ENCODE measurements around the gene TEAD1.

The TEAD1 gene

DNA sequence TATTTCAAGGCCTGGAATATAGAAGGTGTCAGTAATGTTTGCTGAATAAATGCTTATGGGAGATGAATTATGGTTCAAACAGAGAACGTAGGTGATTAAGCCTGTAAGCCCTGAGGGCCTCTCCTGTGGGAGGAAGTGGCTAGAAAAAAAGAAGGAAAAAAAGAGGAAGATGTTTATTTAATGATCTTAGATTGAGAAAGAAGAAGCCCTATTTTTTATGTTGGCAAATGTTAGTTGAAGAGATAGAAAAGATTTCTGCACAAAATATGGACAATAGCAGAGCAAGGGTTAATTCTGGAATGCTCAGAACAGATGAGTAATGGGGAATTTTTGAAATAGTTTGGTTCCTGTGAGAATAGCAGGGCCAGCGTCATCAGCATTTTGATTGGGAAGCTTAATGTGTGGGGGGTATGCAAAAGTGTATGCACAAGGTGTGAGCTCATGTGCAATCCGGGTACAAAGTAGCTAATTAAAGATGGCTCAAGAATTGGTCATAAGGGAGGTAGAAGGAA is 95.7 kb downstream of the TEAD1 start:
- no peaks in the 10 kb centered on the region for H3K9me3 Mint-ChIP-seq
- peaks cover 8% of the 10 kb centered on the region for H3K27me3 Mint-ChIP-seq
- no peaks in the 10 kb centered on the region for H3K4me1 Mint-ChIP-seq (ENCODE audit: low read depth)
- H3K4me3 Mint-ChIP-seq = no peak overlapping the region
- H3K36me3 Mint-ChIP-seq (ENCODE audit: low read depth) = no peaks in the 10 kb centered on the region
- no peak overlapping the region for H3K27ac Mint-ChIP-seq
- intact Hi-C loops (cut with micrococcal nuclease) = no loop called here

DNA sequence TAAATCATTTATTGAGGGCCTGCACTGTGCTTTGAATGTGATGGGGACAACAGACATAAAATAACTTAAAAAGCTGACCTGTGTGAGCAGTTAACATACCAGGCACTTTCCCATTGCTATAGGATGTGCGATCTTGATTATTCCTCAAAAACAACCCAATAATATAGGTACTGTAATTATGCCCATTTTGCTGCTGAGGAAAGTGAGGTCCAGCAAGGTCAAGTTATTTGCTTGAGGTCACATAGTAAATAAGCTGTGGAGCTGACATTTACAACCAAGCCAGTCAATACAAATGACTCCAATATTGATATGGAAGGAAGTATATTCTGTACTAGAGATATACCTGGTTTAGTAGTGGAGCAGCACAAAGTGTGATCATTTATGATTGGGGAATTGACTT is 96.2 kb downstream of the TEAD1 start:
- Mint-ChIP-seq H3K9me3 (no peaks in the 10 kb centered on the region), H3K4me1 (ENCODE audit: low read depth) (no peaks in the 10 kb centered on the region), H3K36me3 (ENCODE audit: low read depth) (no peaks in the 10 kb centered on the region), H3K27me3 (peaks cover 8% of the 10 kb centered on the region), H3K27ac (no peak overlapping the region), H3K4me3 (no peak overlapping the region)
- intact Hi-C loops (cut with micrococcal nuclease) = no loop called here

DNA sequence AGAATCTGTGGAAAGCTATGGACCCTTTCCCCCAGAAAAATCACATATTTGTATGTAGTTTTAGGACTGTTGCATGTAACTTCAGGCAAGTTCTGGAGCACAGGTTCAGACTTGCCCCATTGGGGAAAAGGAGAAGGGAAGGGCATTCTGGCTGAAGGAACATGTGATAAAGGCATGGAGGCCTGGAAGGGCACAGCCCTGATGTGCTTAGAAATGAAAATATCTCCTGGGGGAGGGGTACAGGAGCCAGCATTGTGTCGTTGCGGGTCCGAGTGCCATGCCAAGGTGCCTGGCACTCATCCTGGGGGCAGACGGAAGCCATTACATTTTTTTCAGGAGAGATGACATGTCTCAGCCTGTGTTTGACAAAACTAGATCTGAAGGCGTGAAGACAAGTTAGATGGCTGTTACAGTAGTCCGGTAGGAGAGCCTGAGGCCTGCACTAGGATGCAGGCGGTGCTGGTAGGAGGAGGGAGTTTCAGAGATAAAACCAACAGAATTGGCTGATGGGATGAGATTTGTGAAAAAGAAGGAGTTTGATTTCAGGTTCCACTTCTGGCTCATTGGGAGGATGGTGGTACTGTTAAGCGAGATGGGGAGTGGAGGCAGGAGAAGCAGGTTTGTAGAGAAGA is 96.9 kb downstream of the TEAD1 start:
- peaks cover 7% of the 10 kb centered on the region for H3K27me3 Mint-ChIP-seq
- no peaks in the 10 kb centered on the region for H3K36me3 Mint-ChIP-seq (ENCODE audit: low read depth)
- no peaks in the 10 kb centered on the region for H3K9me3 Mint-ChIP-seq
- H3K4me1 Mint-ChIP-seq (ENCODE audit: low read depth) = no peaks in the 10 kb centered on the region
- intact Hi-C loops (cut with micrococcal nuclease) = no loop called here
- no peak overlapping the region for H3K4me3 Mint-ChIP-seq
- H3K27ac Mint-ChIP-seq = no peak overlapping the region

DNA sequence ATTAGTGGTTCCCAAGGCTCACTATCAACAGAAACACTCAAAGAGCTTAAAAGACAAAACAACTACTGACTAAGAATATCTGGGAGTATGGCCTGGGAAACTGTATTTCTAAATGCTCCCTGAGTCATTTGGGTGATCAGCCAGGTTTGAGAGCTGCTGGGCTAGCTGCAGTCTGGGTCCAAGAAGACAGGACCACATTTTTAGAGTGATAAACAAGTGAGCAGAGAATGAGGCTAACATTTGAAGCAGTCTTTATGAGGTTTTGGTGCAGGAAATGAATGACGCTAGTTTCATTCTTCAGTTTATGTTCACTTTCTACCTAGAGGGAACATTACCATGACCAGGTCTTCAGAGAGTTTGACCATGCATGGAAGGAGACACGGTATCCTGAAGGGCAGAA is 97.7 kb downstream of the TEAD1 start:
- intact Hi-C loops (cut with micrococcal nuclease) = no loop called here
- no peaks in the 10 kb centered on the region for H3K4me1 Mint-ChIP-seq (ENCODE audit: low read depth)
- no peaks in the 10 kb centered on the region for H3K36me3 Mint-ChIP-seq (ENCODE audit: low read depth)
- no peak overlapping the region for H3K27ac Mint-ChIP-seq
- H3K27me3 Mint-ChIP-seq = peaks cover 7% of the 10 kb centered on the region
- H3K9me3 Mint-ChIP-seq = no peaks in the 10 kb centered on the region
- no peak overlapping the region for H3K4me3 Mint-ChIP-seq

DNA sequence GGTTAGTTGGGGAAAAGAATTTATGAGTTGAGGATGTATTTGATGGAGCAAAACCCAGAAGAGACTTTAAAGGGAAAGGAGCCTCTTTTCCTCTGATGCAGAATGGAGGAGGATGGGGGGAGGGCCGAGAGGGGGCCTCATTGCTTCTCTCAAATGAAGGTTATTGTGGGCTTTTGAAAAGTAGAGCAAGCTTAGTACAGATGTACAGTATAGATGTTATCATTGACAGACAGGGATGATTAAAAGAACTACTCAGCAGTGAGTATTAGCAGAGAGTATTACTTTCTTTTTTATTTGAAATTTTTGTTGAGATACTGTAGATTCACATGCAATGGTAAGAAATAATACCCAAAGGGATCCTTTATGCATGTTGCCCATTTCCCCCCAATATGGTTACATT is 98.1 kb downstream of the TEAD1 start:
- Mint-ChIP-seq H3K4me3 (no peak overlapping the region), H3K4me1 (ENCODE audit: low read depth) (no peaks in the 10 kb centered on the region), H3K27ac (no peak overlapping the region), H3K27me3 (peaks cover 7% of the 10 kb centered on the region), H3K36me3 (ENCODE audit: low read depth) (no peaks in the 10 kb centered on the region), H3K9me3 (no peaks in the 10 kb centered on the region)
- intact Hi-C loops (cut with micrococcal nuclease) = no loop called here

DNA sequence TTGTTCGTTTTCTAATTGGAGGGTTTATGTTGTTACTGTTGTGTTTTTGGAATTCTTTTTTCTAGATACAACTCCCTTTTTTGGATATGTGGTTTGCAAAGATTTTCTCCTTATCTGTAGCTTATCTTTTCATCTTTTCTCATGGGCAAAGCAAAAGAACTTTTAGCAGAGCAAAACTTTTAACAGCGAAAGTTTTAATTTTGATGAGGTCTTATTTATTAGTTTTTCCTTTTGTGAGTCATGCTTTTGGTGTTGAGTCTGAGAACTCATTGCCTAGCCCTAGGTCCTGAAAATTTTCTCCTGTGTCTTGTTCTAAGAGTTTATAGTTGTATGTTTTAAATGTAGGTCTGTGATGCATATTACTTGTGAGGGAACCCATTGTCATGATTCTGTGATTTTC is 99.4 kb downstream of the TEAD1 start:
- Mint-ChIP-seq H3K4me1 (ENCODE audit: low read depth) (no peaks in the 10 kb centered on the region), H3K27me3 (peaks cover 3% of the 10 kb centered on the region), H3K27ac (no peak overlapping the region), H3K9me3 (no peaks in the 10 kb centered on the region), H3K4me3 (no peak overlapping the region), H3K36me3 (ENCODE audit: low read depth) (no peaks in the 10 kb centered on the region)
- intact Hi-C loops (cut with micrococcal nuclease) = no loop called here

DNA sequence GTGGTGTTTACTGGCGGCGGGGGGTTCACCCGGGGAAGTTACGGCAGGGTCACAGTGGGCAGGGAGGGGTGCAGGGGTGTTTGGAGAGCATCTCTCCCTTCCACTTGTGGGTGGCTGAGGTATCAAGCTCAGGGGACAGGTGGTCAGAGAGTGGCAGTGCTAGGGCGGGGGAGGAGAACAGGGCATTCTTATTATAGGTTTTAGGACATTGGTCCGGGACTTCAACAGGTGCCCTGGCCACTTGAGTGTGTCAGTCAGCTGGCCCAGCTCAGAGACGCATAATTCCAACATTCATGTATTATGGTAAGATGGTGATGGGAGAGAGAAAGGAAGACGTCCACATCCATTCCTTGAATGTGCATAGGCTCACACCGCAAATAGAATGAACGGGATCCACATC is 101.7 kb downstream of the TEAD1 start:
- peaks cover 3% of the 10 kb centered on the region for H3K27me3 Mint-ChIP-seq
- intact Hi-C loops (cut with micrococcal nuclease) = no loop called here
- no peak overlapping the region for H3K27ac Mint-ChIP-seq
- no peaks in the 10 kb centered on the region for H3K36me3 Mint-ChIP-seq (ENCODE audit: low read depth)
- H3K4me1 Mint-ChIP-seq (ENCODE audit: low read depth) = no peaks in the 10 kb centered on the region
- no peak overlapping the region for H3K4me3 Mint-ChIP-seq
- H3K9me3 Mint-ChIP-seq = no peaks in the 10 kb centered on the region

DNA sequence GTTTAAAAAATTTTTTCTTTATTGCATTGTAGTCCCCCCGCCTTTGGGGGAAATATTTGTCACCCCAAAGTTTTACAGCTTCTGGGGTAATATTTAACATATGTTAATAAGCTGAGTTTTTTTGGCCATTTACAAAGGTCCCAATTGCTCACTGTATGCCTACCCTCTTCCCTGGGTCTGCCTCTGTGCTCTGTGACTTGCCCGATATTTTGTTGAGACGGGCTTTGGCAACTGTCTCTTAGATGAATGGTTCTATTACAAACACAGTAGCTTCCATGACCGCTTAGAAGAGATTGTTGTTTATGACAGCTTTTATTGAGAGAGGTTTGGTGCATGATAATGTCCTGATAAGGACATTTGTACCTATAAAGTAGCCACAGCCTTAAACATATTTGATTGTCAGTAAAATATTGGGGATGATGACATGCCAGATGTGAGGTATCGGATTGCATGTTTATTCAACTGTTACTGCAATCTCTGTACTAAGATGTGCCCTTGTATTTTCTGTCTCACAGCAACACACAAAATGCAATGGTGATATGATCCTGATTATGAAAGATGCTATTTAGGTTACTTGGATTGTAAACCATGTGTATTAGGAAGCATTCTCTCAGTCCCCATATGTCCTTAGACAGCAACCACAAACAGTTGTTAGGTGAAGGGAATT is 103.1 kb downstream of the TEAD1 start:
- Mint-ChIP-seq H3K4me1 (ENCODE audit: low read depth) (no peaks in the 10 kb centered on the region), H3K36me3 (ENCODE audit: low read depth) (no peaks in the 10 kb centered on the region), H3K9me3 (no peaks in the 10 kb centered on the region), H3K27ac (no peak overlapping the region), H3K27me3 (peaks cover 3% of the 10 kb centered on the region), H3K4me3 (no peak overlapping the region)
- intact Hi-C loops (cut with micrococcal nuclease) = no loop called here

DNA sequence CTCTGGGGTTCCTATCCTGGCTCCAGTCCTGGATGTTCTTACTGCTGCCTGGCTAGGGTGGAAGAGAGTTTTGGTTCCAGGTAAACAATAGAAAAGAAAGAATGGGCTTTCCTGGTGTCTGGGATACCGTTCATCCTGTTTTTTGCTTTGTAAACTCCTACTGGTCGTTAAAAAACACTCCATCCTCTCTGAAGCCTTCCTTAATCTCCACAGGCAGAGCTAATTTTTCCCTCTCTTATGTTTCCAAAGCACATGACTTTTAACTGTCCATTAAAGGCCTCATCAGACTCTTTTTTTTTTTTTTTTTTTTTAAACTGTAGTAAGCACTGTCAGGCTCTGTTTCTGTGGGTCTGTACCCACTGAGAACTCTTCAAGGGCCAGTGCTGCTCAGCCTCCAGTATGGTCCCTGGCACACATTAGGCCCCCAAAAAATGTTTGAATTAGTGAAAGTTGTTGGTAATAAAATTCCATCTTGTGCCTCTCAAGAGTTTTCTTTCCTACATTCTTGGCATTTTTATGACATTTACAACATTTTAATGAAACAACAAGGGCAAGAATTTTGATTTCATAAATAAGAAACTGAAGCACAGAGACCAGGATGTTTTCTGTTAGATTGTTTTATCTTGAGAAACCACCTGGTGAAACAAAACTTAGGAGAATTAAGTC is 104.2 kb downstream of the TEAD1 start:
- Mint-ChIP-seq H3K4me1 (ENCODE audit: low read depth) (no peaks in the 10 kb centered on the region), H3K9me3 (no peaks in the 10 kb centered on the region), H3K4me3 (no peak overlapping the region), H3K27ac (no peak overlapping the region), H3K36me3 (ENCODE audit: low read depth) (no peaks in the 10 kb centered on the region), H3K27me3 (peaks cover 3% of the 10 kb centered on the region)
- intact Hi-C loops (cut with micrococcal nuclease) = no loop called here

DNA sequence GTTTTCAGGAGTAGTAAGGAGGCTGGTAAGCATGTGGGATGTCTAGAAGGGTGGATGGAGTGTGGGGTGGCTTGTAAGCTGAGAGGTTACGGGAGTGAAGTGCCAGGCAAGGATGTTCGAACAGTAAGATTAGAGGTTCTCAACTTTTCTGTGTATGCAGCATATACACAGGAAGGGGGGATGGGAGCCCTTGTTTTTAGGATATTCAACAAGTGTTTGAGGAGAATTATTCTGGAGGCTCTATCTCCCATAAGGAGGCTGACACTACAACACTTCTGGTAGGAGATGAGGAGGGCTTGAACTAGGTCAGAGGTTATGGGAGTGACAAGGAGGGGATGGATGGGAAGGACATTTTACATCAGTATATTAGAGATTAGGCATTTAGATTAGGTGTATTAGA is 109.5 kb downstream of the TEAD1 start:
- Mint-ChIP-seq H3K4me3 (no peak overlapping the region), H3K4me1 (ENCODE audit: low read depth) (no peaks in the 10 kb centered on the region), H3K27me3 (peaks cover 2% of the 10 kb centered on the region), H3K27ac (no peak overlapping the region), H3K9me3 (no peaks in the 10 kb centered on the region), H3K36me3 (ENCODE audit: low read depth) (no peaks in the 10 kb centered on the region)
- intact Hi-C loops (cut with micrococcal nuclease) = no loop called here

DNA sequence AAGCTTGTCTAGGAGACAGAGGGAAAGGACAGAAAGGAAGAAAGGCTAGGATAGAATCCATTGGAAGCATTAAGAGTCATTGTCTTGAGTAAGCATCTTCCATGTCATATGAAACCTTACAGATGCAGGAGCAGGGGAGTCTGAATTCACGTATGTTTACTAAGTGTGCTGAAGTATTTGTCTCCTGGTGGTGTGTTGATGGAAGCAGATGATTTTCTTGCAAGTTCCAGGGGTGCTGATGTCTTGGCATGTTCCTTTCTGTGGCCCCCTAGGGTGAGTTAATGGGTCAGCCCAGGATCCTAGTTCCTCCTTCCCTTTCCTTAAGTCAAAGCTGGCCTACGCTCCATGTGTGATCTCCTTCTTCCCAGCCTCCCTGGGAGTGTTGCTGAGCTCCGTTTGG is 110.2 kb downstream of the TEAD1 start:
- Mint-ChIP-seq H3K9me3 (no peaks in the 10 kb centered on the region), H3K4me1 (ENCODE audit: low read depth) (no peaks in the 10 kb centered on the region), H3K4me3 (no peak overlapping the region), H3K36me3 (ENCODE audit: low read depth) (no peaks in the 10 kb centered on the region), H3K27ac (no peak overlapping the region), H3K27me3 (peaks cover 2% of the 10 kb centered on the region)
- intact Hi-C loops (cut with micrococcal nuclease) = no loop called here

DNA sequence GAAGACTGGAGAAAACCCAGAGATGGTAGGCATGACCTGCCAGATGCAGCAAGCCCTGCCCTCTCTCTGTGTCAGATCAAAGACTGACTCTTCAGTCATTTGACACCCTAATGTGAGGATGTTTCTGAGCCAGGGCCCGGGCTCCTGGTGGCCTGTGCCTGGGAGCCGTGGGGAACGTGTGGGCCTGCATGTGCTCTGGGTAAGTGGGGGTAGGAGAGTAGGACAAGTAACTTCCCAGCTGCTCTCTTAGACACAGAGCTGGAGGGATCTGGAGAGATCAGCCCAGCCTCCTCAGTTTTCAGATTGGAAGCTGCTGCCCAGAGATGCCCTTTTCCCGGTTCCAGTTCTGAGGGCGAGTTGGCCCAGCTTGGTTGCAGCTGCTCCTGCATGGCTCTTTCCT is 110.8 kb downstream of the TEAD1 start:
- no peaks in the 10 kb centered on the region for H3K4me1 Mint-ChIP-seq (ENCODE audit: low read depth)

DNA sequence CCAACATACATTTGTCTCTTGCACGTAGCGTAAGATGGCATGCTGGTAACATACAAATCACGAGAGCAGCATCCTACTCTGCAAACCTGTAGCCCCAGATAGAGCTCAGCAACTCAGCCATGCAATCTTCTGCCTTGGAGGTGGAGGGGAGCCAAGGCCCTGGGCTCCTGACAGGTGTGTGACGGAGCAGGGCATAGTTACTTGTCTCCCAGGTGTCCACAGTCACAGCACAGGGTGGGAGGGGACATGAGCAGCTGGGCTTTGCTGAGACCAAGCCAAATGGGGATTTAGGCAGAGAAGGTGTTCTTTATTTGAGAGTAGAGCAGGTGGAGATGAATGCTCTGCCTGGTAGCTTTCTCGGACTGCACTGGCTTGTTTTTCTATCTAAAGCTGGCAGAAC is 111.7 kb downstream of the TEAD1 start:
- H3K4me1 Mint-ChIP-seq (ENCODE audit: low read depth) = no peaks in the 10 kb centered on the region
- H3K4me3 Mint-ChIP-seq = no peak overlapping the region
- no peak overlapping the region for H3K27ac Mint-ChIP-seq
- no peaks in the 10 kb centered on the region for H3K36me3 Mint-ChIP-seq (ENCODE audit: low read depth)
- H3K27me3 Mint-ChIP-seq = peaks cover 2% of the 10 kb centered on the region
- intact Hi-C loops (cut with micrococcal nuclease) = no loop called here
- no peaks in the 10 kb centered on the region for H3K9me3 Mint-ChIP-seq

More for the DNA sequence above, 110.8 kb downstream of the TEAD1 start:
- Mint-ChIP-seq H3K9me3 (no peaks in the 10 kb centered on the region), H3K4me3 (no peak overlapping the region), H3K27ac (no peak overlapping the region), H3K36me3 (ENCODE audit: low read depth) (no peaks in the 10 kb centered on the region), H3K27me3 (peaks cover 2% of the 10 kb centered on the region)
- intact Hi-C loops (cut with micrococcal nuclease) = no loop called here

DNA sequence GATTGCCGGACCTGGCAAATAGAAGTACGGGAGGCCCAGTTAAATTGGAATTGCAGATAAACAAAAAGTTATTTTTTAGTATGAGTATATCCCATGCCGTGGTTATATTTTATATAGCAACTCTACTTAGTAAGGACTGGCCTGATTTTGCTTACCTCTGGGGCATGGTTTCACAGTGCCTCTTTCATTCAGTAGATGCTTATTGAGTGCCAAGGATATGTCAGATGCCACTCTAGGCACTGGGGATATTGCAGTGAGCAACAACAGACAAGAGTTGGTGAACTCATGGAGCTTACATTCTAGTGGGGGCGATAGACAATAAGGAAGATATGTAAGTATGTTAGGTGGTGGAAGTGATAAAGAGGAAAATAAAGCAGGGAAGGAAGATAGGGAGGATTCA is 112.2 kb downstream of the TEAD1 start:
- no peaks in the 10 kb centered on the region for H3K36me3 Mint-ChIP-seq (ENCODE audit: low read depth)
- no peak overlapping the region for H3K4me3 Mint-ChIP-seq
- H3K27me3 Mint-ChIP-seq = peaks cover 2% of the 10 kb centered on the region
- H3K27ac Mint-ChIP-seq = no peak overlapping the region
- intact Hi-C loops (cut with micrococcal nuclease) = no loop called here
- no peaks in the 10 kb centered on the region for H3K9me3 Mint-ChIP-seq
- H3K4me1 Mint-ChIP-seq (ENCODE audit: low read depth) = no peaks in the 10 kb centered on the region

All from dendritic cell treated with granulocyte-macrophage colony-stimulating factor and Interleukin-4, amounts not matched to agents 40 ng/mL and 50 ng/mL, for 4 days (primary cell).